Tibial artery (tissue), 4 donors: ENCODE results near the gene ESPL1.

Experiments used
- DNase-seq, 2 donors: peaks; one replicate each; pipeline ENCODE4 v3.0.0-alpha.2; 2019
- H3K27ac ChIP-seq, 2 donors: fragments of 200-600 bp; sonication (generic) in 1 of 2; 1 replicate in 1 of 2; 2 replicates in 1 of 2; pipeline ENCODE4 v1.5.1; 2018 to 2019; ENCODE audit warnings: mild to moderate bottlenecking in 1 of 2
- H3K27me3 ChIP-seq, 2 donors: fragments of 200-600 bp; sonication (generic) in 1 of 2; one replicate each; pipeline versions ENCODE4 v1.5.1 to v1.6.0; 2016 to 2019
- H3K36me3 ChIP-seq, 3 donors: fragments of 200-600 bp; sonication (generic) in 2 of 3; one replicate each; pipeline ENCODE4 v1.5.1; 2016 to 2019; ENCODE audit warnings: mild to moderate bottlenecking in 2 of 3
- H3K4me1 ChIP-seq, 4 donors: fragments of 200-600 bp; sonication (generic) in 2 of 4; 1 replicate in 3 of 4; 2 replicates in 1 of 4; pipeline ENCODE4 v1.5.1; 2016 to 2019
- H3K4me3 ChIP-seq, 2 donors: fragments of 200-600 bp; sonication (generic) in 1 of 2; 1 replicate in 1 of 2; 2 replicates in 1 of 2; pipeline ENCODE4 v1.5.1; 2018 to 2019; ENCODE audit warnings: mild to moderate bottlenecking in 2 of 2
- H3K9me3 ChIP-seq, 3 donors: fragments of 200-600 bp; sonication (generic) in 1 of 3; one replicate each; pipeline ENCODE4 v1.5.1; 2016 to 2019
- intact Hi-C: fragments of 100-400 bp; cut with DNase I; formaldehyde crosslinking; loops from one replicate; pipeline ENCODE4 v1.15.0; 2023; ENCODE audit warnings: low total_unique reads
- TF ChIP-seq, protein P1 (sequence below), 2 experiments: fragments of 200-600 bp in 1 of 2; fragments of 450-650 bp in 1 of 2; IDR thresholded peaks; one replicate each; pipeline ENCODE4 v1.5.1; 2017 to 2019; ENCODE audit warnings: antibody characterized with exemption in 2 of 2, mild to moderate bottlenecking in 1 of 2, moderate library complexity in 1 of 2

The ESPL1 gene

DNA sequence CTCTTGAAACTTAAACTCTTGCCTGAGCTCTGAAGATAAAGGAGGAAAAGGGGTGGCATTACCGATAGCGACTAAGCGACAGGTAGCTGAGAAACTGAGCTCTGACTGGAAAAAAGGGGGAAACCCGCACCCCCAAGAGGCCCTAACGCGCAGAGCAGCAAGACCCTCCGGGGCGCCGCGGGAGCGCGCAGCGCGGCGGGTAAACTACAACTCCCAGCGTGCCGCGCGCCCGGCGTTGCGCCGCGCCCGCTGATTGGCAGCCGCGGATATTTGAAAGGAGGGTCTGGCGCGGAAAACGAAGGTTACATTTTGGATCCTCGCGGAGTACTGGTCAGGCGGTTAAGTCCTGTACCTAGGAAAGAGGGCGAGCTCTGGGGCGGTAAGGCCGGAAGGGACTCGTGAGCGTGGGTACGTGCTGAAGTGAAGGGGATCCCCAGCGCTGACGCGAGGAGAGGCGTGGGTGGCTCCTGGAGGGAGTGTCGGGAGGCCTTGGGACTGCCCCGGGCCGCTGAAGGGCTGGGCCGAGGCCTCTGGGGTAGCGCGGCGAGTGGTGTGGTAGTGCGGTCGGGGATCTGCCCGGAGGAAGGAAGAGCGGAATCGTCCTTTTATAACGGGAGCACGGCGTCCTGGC, at the start of gene ESPL1:
TSS of gene ESPL1 (plus strand) at position 301 of the 631 bp plus-strand sequence. CDS start 468 bp downstream, outside the sequence.
- intact Hi-C loops, result no loop called here
- H3K9me3 ChIP-seq, result no peaks in the 10 kb centered on the region
- H3K4me1 ChIP-seq, result peaks cover 0 to 9% (median 4%) of the 10 kb centered on the region in 4 donors
- TF ChIP-seq, protein P1, sequence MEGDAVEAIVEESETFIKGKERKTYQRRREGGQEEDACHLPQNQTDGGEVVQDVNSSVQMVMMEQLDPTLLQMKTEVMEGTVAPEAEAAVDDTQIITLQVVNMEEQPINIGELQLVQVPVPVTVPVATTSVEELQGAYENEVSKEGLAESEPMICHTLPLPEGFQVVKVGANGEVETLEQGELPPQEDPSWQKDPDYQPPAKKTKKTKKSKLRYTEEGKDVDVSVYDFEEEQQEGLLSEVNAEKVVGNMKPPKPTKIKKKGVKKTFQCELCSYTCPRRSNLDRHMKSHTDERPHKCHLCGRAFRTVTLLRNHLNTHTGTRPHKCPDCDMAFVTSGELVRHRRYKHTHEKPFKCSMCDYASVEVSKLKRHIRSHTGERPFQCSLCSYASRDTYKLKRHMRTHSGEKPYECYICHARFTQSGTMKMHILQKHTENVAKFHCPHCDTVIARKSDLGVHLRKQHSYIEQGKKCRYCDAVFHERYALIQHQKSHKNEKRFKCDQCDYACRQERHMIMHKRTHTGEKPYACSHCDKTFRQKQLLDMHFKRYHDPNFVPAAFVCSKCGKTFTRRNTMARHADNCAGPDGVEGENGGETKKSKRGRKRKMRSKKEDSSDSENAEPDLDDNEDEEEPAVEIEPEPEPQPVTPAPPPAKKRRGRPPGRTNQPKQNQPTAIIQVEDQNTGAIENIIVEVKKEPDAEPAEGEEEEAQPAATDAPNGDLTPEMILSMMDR (IDR thresholded peaks at IDR 0.05), result peak; percentile 11 to 29
- H3K36me3 ChIP-seq, result no peaks in the 10 kb centered on the region
- peak within 1 kb of the TSS; percentile 53 to 54 for H3K4me3 ChIP-seq
- H3K27me3 ChIP-seq, result no peaks in the 10 kb centered on the region
- H3K27ac ChIP-seq, result peak within 1 kb of the TSS; percentile 16 to 62
- DNase-seq, result peak; percentile 67 to 81

DNA sequence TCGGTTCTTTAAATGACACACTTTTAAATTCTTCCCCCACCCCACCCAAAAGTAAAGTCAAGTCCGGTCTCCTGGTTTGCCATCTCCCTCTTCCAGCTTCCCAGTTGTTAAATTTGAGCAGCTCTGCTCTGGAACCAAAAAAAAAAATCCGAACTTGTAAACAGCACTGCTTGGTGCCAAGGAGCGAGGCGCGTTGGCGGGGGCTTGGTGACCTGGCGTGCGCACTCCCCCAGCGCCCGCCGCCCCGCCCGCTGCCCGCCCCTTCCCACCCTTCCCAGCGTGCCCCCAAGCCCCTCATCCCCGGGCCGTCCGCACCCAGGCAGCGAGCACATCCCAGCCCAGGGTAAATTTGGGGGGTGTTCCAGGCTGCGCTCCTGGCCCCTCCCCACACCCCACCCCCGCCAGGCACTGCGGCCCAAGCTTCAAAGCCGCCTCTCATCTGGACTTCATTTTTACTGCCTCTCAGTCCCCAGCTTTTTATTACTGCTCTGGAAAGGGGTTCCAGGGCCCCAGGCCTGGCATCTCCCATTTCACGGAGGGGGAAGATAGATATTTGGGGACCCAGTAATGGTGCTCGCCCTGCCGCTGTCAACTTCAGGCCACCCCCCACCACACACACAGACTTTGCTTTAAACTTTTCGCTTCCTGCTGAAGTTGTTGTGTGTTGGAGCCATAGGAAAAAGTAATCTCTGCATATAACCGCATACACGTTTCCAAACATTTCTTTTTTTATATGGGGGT, 49.4 kb upstream of the ESPL1 start:
- peak overlapping the region; percentile 98 to 99 for H3K27ac ChIP-seq
- DNase-seq, result peak in 1 of 2 donors; percentile 77
- H3K36me3 ChIP-seq, result peaks cover 14 to 28% (median 15%) of the 10 kb centered on the region in 3 donors
- H3K27me3 ChIP-seq, result no peaks in the 10 kb centered on the region
- TF ChIP-seq, protein P1 (IDR thresholded peaks at IDR 0.05), result no peak
- H3K4me3 ChIP-seq, result peak overlapping the region; percentile 66 to 74
- no peaks in the 10 kb centered on the region for H3K9me3 ChIP-seq
- H3K4me1 ChIP-seq, result peaks cover 12 to 66% (median 55%) of the 10 kb centered on the region in 4 donors
- intact Hi-C loops, result no loop called here

DNA sequence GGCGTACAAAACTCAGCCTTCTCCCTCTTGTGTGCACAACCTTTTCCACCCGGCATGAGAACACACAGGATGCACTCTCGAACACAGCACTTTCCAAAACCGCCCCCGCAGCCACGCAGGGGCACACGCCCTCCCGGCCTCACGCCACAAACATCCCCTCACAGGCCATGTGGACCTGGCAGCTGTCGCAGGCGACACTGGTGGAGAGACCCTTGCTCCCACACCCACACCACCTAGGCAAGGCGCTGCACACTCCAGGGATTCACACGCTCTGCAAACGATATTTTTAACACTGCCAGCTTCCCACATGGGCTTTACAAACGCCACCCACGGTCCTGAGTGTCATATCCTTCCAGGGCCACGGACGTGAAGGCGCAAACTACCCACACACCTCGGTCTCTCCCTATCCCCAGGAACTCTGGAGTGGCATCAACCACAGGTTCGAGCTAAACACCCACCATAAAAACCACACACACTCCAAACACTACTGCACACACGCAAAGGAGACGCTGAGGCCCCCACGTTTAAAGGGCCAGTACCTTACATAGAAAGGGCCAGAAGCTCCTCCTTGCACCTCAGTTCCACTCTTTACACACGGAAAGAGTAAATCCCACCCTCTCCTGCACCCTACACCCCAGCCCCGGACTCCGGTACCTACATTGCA, 48.7 kb upstream of the ESPL1 start:
- peak overlapping the region; percentile 98 to 99 for H3K27ac ChIP-seq
- peak in 1 of 2 donors; percentile 77 for DNase-seq
- intact Hi-C loops, result no loop called here

DNA sequence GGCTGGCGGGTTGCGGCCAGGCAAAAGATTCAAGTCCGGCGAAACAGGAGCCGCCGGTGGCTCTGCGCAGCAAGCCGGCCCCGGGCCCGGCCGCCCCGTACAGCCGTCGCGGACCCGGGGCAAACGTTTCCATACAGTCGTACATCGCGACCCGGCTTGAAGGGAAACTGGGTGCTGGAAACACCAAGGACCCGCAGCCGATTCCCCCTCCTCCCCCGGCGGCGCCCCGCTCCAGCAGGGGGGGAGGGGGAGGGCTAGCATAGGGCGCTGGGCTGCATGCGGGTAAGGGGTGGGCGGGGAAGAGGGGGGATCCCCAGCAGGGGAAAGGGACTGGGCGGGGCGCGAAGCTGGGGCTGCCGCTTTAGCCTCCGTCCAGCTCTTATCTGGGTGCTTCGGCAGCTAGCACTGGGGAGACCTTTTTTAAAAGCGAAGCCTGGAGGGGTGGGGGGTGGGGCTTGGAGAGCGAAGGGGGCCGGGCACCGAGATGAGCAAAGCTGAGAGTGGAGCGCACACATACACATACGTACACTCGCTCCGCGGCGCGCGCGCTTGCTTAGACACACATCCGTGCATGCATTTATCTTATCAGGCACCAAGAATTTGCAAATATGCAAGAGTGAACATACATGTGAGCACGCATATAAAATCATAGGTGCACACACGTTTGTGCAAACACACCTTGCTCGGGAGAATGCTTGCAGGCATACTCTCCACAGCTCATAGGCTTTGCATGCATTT, 48.0 kb upstream of the ESPL1 start:
- TF ChIP-seq, protein P1 (IDR thresholded peaks at IDR 0.05), result no peak
- peak in 1 of 2 donors; percentile 72 for DNase-seq
- peaks cover 17 to 73% (median 63%) of the 10 kb centered on the region in 4 donors for H3K4me1 ChIP-seq
- H3K9me3 ChIP-seq, result no peaks in the 10 kb centered on the region
- H3K27me3 ChIP-seq, result no peaks in the 10 kb centered on the region
- peak overlapping the region; percentile 66 to 74 for H3K4me3 ChIP-seq
- peak overlapping the region; percentile 98 to 99 for H3K27ac ChIP-seq
- intact Hi-C loops, result loop anchor here (2.0 kb wide), 1 partner anchor 33 kb away; a partner anchor contains a TSS
- peaks cover under 1 to 14% (median under 1%) of the 10 kb centered on the region in 3 donors for H3K36me3 ChIP-seq

More for the DNA sequence above, 48.7 kb upstream of the ESPL1 start:
- peaks cover 17 to 73% (median 62%) of the 10 kb centered on the region in 4 donors for H3K4me1 ChIP-seq
- no peaks in the 10 kb centered on the region for H3K27me3 ChIP-seq
- no peaks in the 10 kb centered on the region for H3K9me3 ChIP-seq
- peaks cover 7 to 21% (median 8%) of the 10 kb centered on the region in 3 donors for H3K36me3 ChIP-seq
- peak overlapping the region; percentile 66 to 74 for H3K4me3 ChIP-seq
- TF ChIP-seq, protein P1 (IDR thresholded peaks at IDR 0.05), result no peak

DNA sequence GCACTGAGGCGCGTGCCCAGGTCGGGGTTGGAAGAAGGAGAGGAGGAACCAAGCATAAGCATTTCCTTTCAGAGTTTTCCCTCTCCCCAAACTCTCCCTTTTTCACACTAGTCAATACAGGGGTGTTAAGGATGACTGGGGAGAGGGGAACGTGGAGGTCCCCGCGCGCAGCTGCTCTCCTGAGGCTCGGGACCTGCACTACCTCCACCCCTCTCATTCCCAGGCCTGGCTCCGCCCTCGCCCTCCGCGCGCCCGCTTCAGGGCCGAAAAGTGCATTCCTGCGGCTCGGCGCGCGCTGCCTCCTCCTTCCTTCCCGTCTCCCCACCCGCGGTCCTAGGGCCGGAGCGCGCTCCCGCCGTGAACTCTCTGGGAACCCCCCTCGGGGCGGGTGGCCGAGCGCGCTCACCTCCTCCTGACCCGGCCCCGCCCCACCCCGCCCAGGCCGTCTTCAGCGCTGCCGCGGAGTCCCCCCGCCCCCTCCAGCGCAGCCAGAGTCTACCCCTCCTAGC, 47.4 kb upstream of the ESPL1 start:
- intact Hi-C loops, result loop anchor here (2.0 kb wide), 1 partner anchor 32 kb away; a partner anchor contains a TSS
- TF ChIP-seq, protein P1 (IDR thresholded peaks at IDR 0.05), result no peak
- peaks cover 0 to 12% (median 0%) of the 10 kb centered on the region in 3 donors for H3K36me3 ChIP-seq
- peak overlapping the region; percentile 98 to 99 for H3K27ac ChIP-seq
- peak overlapping the region; percentile 66 to 74 for H3K4me3 ChIP-seq
- no peaks in the 10 kb centered on the region for H3K9me3 ChIP-seq
- peaks cover 17 to 73% (median 63%) of the 10 kb centered on the region in 4 donors for H3K4me1 ChIP-seq
- no peaks in the 10 kb centered on the region for H3K27me3 ChIP-seq
- peak; percentile 88 to 96 for DNase-seq
